Upper lobe of left lung (tissue), 4 donors: ENCODE data around the gene DOC2B.

Experiments used
- EP300 ChIP-seq, 4 donors: sonication (generic); formaldehyde crosslinking; IDR thresholded peaks; one replicate each; pipeline ENCODE4 v1.5.1; 2017; ENCODE audit warnings: antibody characterized with exemption in 4 of 4, control low read depth in 2 of 4
- POLR2A ChIP-seq, 4 donors: fragments of 450-650 bp; IDR thresholded peaks; one replicate each; pipeline ENCODE4 v1.5.1; 2016 to 2017; ENCODE audit warnings: antibody characterized with exemption in 4 of 4, mild to moderate bottlenecking in 2 of 4
- POLR2AphosphoS5 ChIP-seq, 2 donors: sonication (generic); formaldehyde crosslinking; IDR thresholded peaks; one replicate each; pipeline ENCODE4 v1.5.1; 2017; ENCODE audit warnings: antibody characterized with exemption in 2 of 2
- TF ChIP-seq, protein P1 (sequence below), 6 experiments: fragments of 450-650 bp in 4 of 6; fragments of 200-600 bp in 2 of 6; sonication (generic) in 2 of 6; IDR thresholded peaks; one replicate each; pipeline ENCODE4 v1.5.1; 2016 to 2019; ENCODE audit warnings: antibody characterized with exemption in 6 of 6

DNA sequence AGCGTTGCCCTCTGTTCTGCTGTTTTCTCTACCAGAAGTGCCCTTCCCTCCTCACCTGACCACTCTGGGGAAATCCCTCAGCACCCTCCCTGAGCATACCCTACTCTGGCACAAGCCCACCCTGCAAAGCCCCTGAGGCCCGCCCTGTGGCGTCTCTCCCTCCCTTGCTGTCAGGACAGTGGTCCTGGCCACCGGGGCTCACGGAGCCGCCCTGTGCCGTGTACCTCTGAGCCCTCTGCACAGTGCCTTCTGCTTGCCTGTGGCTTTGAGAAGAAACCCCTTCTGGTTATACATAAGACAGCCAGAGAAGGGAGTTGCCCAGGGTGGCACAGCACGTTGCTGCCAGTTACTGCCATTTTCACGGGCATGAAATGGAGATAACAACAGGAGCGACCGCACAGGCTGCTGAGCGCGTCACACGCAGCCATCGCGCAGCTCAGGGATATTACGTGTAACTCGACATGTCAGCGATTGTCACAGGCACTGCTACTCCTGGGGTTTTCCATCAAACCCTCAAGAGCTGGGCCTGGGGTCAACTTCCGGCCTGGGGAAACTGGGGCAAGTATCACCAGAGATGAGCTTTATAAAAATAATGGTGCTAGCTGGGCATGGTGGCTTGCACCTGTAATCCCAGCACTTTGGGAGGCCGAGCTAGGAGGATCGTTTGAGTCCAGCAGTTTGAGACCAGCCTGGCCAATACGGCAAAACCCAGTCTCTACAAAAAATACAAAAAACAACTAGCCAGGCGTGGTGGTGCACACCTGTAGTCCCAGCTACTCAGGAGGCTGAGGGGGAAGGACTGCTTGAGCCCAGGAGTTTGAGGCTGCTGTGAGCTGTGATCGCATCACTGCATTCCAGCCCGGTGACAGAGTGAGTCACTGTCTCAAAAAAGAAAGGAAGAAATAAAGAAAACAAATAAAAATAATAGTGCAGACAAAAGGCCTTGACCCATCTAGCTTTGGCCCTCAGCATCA, 29.3 kb downstream of the DOC2B start:
- TF ChIP-seq EP300 (IDR thresholded peaks at IDR 0.05) (no peak), POLR2AphosphoS5 (IDR thresholded peaks at IDR 0.05) (no peak), POLR2A (IDR thresholded peaks at IDR 0.05) (no peak)
- TF ChIP-seq, protein P1, sequence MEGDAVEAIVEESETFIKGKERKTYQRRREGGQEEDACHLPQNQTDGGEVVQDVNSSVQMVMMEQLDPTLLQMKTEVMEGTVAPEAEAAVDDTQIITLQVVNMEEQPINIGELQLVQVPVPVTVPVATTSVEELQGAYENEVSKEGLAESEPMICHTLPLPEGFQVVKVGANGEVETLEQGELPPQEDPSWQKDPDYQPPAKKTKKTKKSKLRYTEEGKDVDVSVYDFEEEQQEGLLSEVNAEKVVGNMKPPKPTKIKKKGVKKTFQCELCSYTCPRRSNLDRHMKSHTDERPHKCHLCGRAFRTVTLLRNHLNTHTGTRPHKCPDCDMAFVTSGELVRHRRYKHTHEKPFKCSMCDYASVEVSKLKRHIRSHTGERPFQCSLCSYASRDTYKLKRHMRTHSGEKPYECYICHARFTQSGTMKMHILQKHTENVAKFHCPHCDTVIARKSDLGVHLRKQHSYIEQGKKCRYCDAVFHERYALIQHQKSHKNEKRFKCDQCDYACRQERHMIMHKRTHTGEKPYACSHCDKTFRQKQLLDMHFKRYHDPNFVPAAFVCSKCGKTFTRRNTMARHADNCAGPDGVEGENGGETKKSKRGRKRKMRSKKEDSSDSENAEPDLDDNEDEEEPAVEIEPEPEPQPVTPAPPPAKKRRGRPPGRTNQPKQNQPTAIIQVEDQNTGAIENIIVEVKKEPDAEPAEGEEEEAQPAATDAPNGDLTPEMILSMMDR (IDR thresholded peaks at IDR 0.05) = no peak
